Memory B cell (primary cell): Measurements from ENCODE around the gene HOXB4.
A peak's percentile ranks its signal among the peaks of the same experiment; 100 is the strongest.

Source experiments
- ATAC-seq: fragments of 150-1000 bp; cut with Tn5 transposase; 2 replicates; pipeline ENCODE4 v1.10.0; 2021; ENCODE audit warnings: low read depth, mild to moderate bottlenecking, moderate library complexity
- DNase-seq, 2 donors: peaks; one replicate each; pipeline ENCODE4 v3.0.0; 2022; ENCODE audit warnings: low spot score in 2 of 2
- H3K27ac Mint-ChIP-seq: one replicate; pipeline ENCODE4 v1.8.0; 2022; ENCODE audit warnings: mild to moderate bottlenecking, moderate library complexity, mixed read lengths
- H3K27me3 Mint-ChIP-seq: one replicate; pipeline ENCODE4 v1.8.0; 2022; ENCODE audit warnings: mixed read lengths
- H3K36me3 Mint-ChIP-seq: one replicate; pipeline ENCODE4 v1.8.0; 2022; ENCODE audit warnings: mild to moderate bottlenecking, mixed read lengths
- H3K4me1 Mint-ChIP-seq: one replicate; pipeline ENCODE4 v1.8.0; 2022; ENCODE audit warnings: mixed read lengths
- H3K4me3 Mint-ChIP-seq: one replicate; pipeline ENCODE4 v1.8.0; 2022; ENCODE audit warnings: mild to moderate bottlenecking, moderate library complexity, mixed read lengths
- H3K9me3 Mint-ChIP-seq: one replicate; pipeline ENCODE4 v1.8.0; 2022; ENCODE audit warnings: mixed read lengths

The HOXB4 gene

GRCh38 chr17:48577946-48578615 lies at the start of gene HOXB4:
Gene HOXB4 (minus strand): TSS chr17:48578350. CDS start chr17:48578319, 31 bp downstream.
- peak within 1 kb of the TSS; percentile 82 for H3K27ac Mint-ChIP-seq
- peak within 1 kb of the TSS; percentile 88 for H3K4me3 Mint-ChIP-seq
- ATAC-seq = peak; percentile 63
- H3K9me3 Mint-ChIP-seq = no peaks in the 10 kb centered on the region
- peaks cover 25% of the 10 kb centered on the region for H3K27me3 Mint-ChIP-seq
- H3K36me3 Mint-ChIP-seq = peaks cover 2% of the 10 kb centered on the region
- no peak for DNase-seq
- peaks cover 10% of the 10 kb centered on the region for H3K4me1 Mint-ChIP-seq

- Mint-ChIP-seq H3K27ac (no peak overlapping the region), H3K4me1 (peaks cover 3% of the 10 kb centered on the region), H3K27me3 (peaks cover 44% of the 10 kb centered on the region), H3K9me3 (no peaks in the 10 kb centered on the region), H3K36me3 (no peaks in the 10 kb centered on the region), H3K4me3 (no peak overlapping the region)
- ATAC-seq (no peak), DNase-seq (no peak)
These were observed 49.0 kb upstream of the HOXB4 start for GRCh38 chr17:48627118-48627597.

GRCh38 chr17:48626245-48627117 lies 48.3 kb upstream of the HOXB4 start, which contains the start of gene HOXB9:
Gene HOXB9 (minus strand): TSS chr17:48626358. CDS start chr17:48626269, 89 bp downstream.
- DNase-seq = no peak
- H3K4me1 Mint-ChIP-seq = peaks cover 3% of the 10 kb centered on the region
- no peaks in the 10 kb centered on the region for H3K9me3 Mint-ChIP-seq
- peak within 1 kb of the TSS; percentile 82 for H3K27ac Mint-ChIP-seq
- H3K4me3 Mint-ChIP-seq = peak within 1 kb of the TSS; percentile 90
- H3K36me3 Mint-ChIP-seq = no peaks in the 10 kb centered on the region
- peak; percentile 25 for ATAC-seq
- H3K27me3 Mint-ChIP-seq = peaks cover 47% of the 10 kb centered on the region

GRCh38 chr17:48625495-48626244 lies 47.5 kb upstream of the HOXB4 start:
- DNase-seq (peak in 1 of 2 donors; percentile 52), ATAC-seq (peak; percentile 68)
- Mint-ChIP-seq H3K36me3 (no peaks in the 10 kb centered on the region), H3K4me3 (peak overlapping the region; percentile 90), H3K4me1 (peaks cover 3% of the 10 kb centered on the region), H3K9me3 (no peaks in the 10 kb centered on the region), H3K27me3 (peaks cover 48% of the 10 kb centered on the region), H3K27ac (peak overlapping the region; percentile 82)

- no peak for ATAC-seq
- peaks cover 42% of the 10 kb centered on the region for H3K27me3 Mint-ChIP-seq
- no peak overlapping the region for H3K4me3 Mint-ChIP-seq
- no peak for DNase-seq
- no peak overlapping the region for H3K27ac Mint-ChIP-seq
- no peaks in the 10 kb centered on the region for H3K9me3 Mint-ChIP-seq
- peaks cover 3% of the 10 kb centered on the region for H3K4me1 Mint-ChIP-seq
- H3K36me3 Mint-ChIP-seq = no peaks in the 10 kb centered on the region
These were observed 46.7 kb upstream of the HOXB4 start for GRCh38 chr17:48624544-48625494.

- Mint-ChIP-seq H3K9me3 (no peaks in the 10 kb centered on the region), H3K36me3 (no peaks in the 10 kb centered on the region), H3K4me1 (peaks cover 3% of the 10 kb centered on the region), H3K4me3 (no peak overlapping the region), H3K27ac (no peak overlapping the region), H3K27me3 (peaks cover 38% of the 10 kb centered on the region)
- no peak for DNase-seq
- no peak for ATAC-seq
These were observed 46.0 kb upstream of the HOXB4 start for GRCh38 chr17:48624118-48624517.

- Mint-ChIP-seq H3K4me3 (no peak overlapping the region), H3K4me1 (peaks cover 4% of the 10 kb centered on the region)
- no peak for DNase-seq
These were observed 45.4 kb upstream of the HOXB4 start for GRCh38 chr17:48623583-48623982.

GRCh38 chr17:48622857-48623256 lies 44.7 kb upstream of the HOXB4 start:
- H3K27ac Mint-ChIP-seq = no peak overlapping the region
- no peak for ATAC-seq
- no peak for DNase-seq
- peaks cover 41% of the 10 kb centered on the region for H3K27me3 Mint-ChIP-seq
- no peak overlapping the region for H3K4me3 Mint-ChIP-seq
- H3K4me1 Mint-ChIP-seq = peaks cover 6% of the 10 kb centered on the region
- H3K36me3 Mint-ChIP-seq = no peaks in the 10 kb centered on the region
- no peaks in the 10 kb centered on the region for H3K9me3 Mint-ChIP-seq

More at GRCh38 chr17:48623583-48623982, 45.4 kb upstream of the HOXB4 start:
- peaks cover 39% of the 10 kb centered on the region for H3K27me3 Mint-ChIP-seq
- H3K36me3 Mint-ChIP-seq = no peaks in the 10 kb centered on the region
- no peak for ATAC-seq
- H3K27ac Mint-ChIP-seq = no peak overlapping the region
- no peaks in the 10 kb centered on the region for H3K9me3 Mint-ChIP-seq

GRCh38 chr17:48621410-48622392 lies 43.6 kb upstream of the HOXB4 start:
- no peak for DNase-seq
- no peak overlapping the region for H3K27ac Mint-ChIP-seq
- H3K4me1 Mint-ChIP-seq = peaks cover 8% of the 10 kb centered on the region
- no peak overlapping the region for H3K4me3 Mint-ChIP-seq
- peaks cover 40% of the 10 kb centered on the region for H3K27me3 Mint-ChIP-seq
- H3K36me3 Mint-ChIP-seq = no peaks in the 10 kb centered on the region
- ATAC-seq = no peak
- no peaks in the 10 kb centered on the region for H3K9me3 Mint-ChIP-seq

- no peaks in the 10 kb centered on the region for H3K36me3 Mint-ChIP-seq
- H3K4me3 Mint-ChIP-seq = no peak overlapping the region
- H3K27me3 Mint-ChIP-seq = peaks cover 41% of the 10 kb centered on the region
- DNase-seq (no peak), ATAC-seq (no peak)
- no peaks in the 10 kb centered on the region for H3K9me3 Mint-ChIP-seq
- H3K4me1 Mint-ChIP-seq = peaks cover 7% of the 10 kb centered on the region
- H3K27ac Mint-ChIP-seq = no peak overlapping the region
These were observed 42.5 kb upstream of the HOXB4 start for GRCh38 chr17:48620461-48621139.

- ATAC-seq (no peak), DNase-seq (no peak)
- peaks cover 1% of the 10 kb centered on the region for H3K36me3 Mint-ChIP-seq
- peaks cover 44% of the 10 kb centered on the region for H3K27me3 Mint-ChIP-seq
- H3K4me1 Mint-ChIP-seq = peaks cover 7% of the 10 kb centered on the region
- no peak overlapping the region for H3K4me3 Mint-ChIP-seq
- peak overlapping the region; percentile 45 for H3K27ac Mint-ChIP-seq
- H3K9me3 Mint-ChIP-seq = peaks cover 1% of the 10 kb centered on the region
These were observed 41.8 kb upstream of the HOXB4 start for GRCh38 chr17:48619826-48620449.
